Measurements from ENCODE around the gene AHCYL2. TPM values are rescaled to one million over a fixed set of nuclear protein-coding genes. Genes with fewer than 3 reads are reported as not detected.
A peak's percentile ranks its signal among the peaks of the same experiment; 100 is the strongest.

The AHCYL2 gene
- total RNA-seq, 2 donors from 2014 or later: 28.3 to 31.4 TPM

GRCh38 chr7:129361771-129362170 lies 136.9 kb downstream of the AHCYL2 start:
- Histone ChIP-seq H3K27me3 (replicated peaks; ENCODE audit: insufficient read depth) (no peaks in the 10 kb centered on the region), H3K4me3 (no peak overlapping the region), H3K27ac (no peak overlapping the region), H3K4me1 (ENCODE audit: control insufficient read depth in 1 of 2, low read depth in 2 of 2) (no peaks in the 10 kb centered on the region), H3K36me3 (no peaks in the 10 kb centered on the region), H3K9me3 (no peaks in the 10 kb centered on the region)
- ATAC-seq (ENCODE audit: insufficient number of reproducible peaks, low FRiP score, low read depth): no peak
- no peak for DNase-seq (ENCODE audit: low spot score)
- no peak for TF ChIP-seq CTCF (IDR thresholded peaks at IDR 0.05)

- Histone ChIP-seq H3K27me3 (replicated peaks; ENCODE audit: insufficient read depth) (no peaks in the 10 kb centered on the region), H3K36me3 (no peaks in the 10 kb centered on the region), H3K9me3 (no peaks in the 10 kb centered on the region), H3K4me3 (no peak overlapping the region), H3K27ac (no peak overlapping the region), H3K4me1 (ENCODE audit: control insufficient read depth in 1 of 2, low read depth in 2 of 2) (no peaks in the 10 kb centered on the region)
- ATAC-seq (ENCODE audit: insufficient number of reproducible peaks, low FRiP score, low read depth) (no peak), DNase-seq (ENCODE audit: low spot score) (no peak)
- TF ChIP-seq CTCF (IDR thresholded peaks at IDR 0.05): no peak
These were observed 137.7 kb downstream of the AHCYL2 start for GRCh38 chr7:129362496-129362895.

- Histone ChIP-seq H3K36me3 (no peaks in the 10 kb centered on the region), H3K27ac (no peak overlapping the region), H3K9me3 (no peaks in the 10 kb centered on the region), H3K4me1 (ENCODE audit: control insufficient read depth in 1 of 2, low read depth in 2 of 2) (peaks cover 6 to 8% of the 10 kb centered on the region in 2 donors), H3K4me3 (no peak overlapping the region), H3K27me3 (replicated peaks; ENCODE audit: insufficient read depth) (no peaks in the 10 kb centered on the region)
- TF ChIP-seq CTCF (IDR thresholded peaks at IDR 0.05): no peak
- no peak for ATAC-seq (ENCODE audit: insufficient number of reproducible peaks, low FRiP score, low read depth)
- no peak for DNase-seq (ENCODE audit: low spot score)
These were observed 142.5 kb downstream of the AHCYL2 start for GRCh38 chr7:129367349-129367699.

GRCh38 chr7:129367700-129368388 lies 143.0 kb downstream of the AHCYL2 start:
- no peak overlapping the region for H3K27ac ChIP-seq

More at GRCh38 chr7:129367700-129368388, 143.0 kb downstream of the AHCYL2 start:
- peak; percentile 53 for ATAC-seq (ENCODE audit: insufficient number of reproducible peaks, low FRiP score, low read depth)
- Histone ChIP-seq H3K4me1 (ENCODE audit: control insufficient read depth in 1 of 2, low read depth in 2 of 2) (peaks cover 6 to 8% of the 10 kb centered on the region in 2 donors), H3K27me3 (replicated peaks; ENCODE audit: insufficient read depth) (no peaks in the 10 kb centered on the region), H3K9me3 (no peaks in the 10 kb centered on the region), H3K4me3 (peak overlapping the region; percentile 50), H3K36me3 (no peaks in the 10 kb centered on the region)
- TF ChIP-seq CTCF (IDR thresholded peaks at IDR 0.05): peak; percentile 78
- DNase-seq (ENCODE audit: low spot score): peak; percentile 3

Data from thoracic aorta (tissue), 2 donors.